Caco-2 (cell line): ENCODE results near the gene CASZ1. TPM values are rescaled to one million over a fixed set of nuclear protein-coding genes. Genes with fewer than 3 reads are reported as not detected.

Source experiments
- BruUV-seq: library from RNA; stranded (reverse); fragments of 400-500 nt; replicated peaks from 2 replicates; lab custom pipeline; 2021; lab: Mats Ljungman, UMichigan
- CTCF ChIA-PET: fragments of 300-600 bp; sonication (Branson Sonifier 250); formaldehyde crosslinking; loops from one replicate; lab custom pipeline; 2022; ENCODE audit warnings: antibody characterized with exemption; lab: Charles Lee
- POLR2A ChIA-PET: fragments of 300-600 bp; sonication (Branson Sonifier 250); formaldehyde crosslinking; loops from one replicate; lab custom pipeline; 2022; ENCODE audit warnings: antibody characterized with exemption; lab: Charles Lee
- DNase-seq, 2 experiments: peaks; one replicate each; pipeline versions ENCODE4 v3.0.0 to v3.0.0-alpha.2; 2020 to 2022
- H3K27me3 ChIP-seq: replicated peaks from 2 replicates; pipeline ENCODE4 v1.6.0; 2011; ENCODE audit warnings: low read length; ENCODE audit not compliant: control insufficient read depth, insufficient read depth
- H3K36me3 ChIP-seq: 2 replicates; pipeline ENCODE4 v1.5.1; 2011; ENCODE audit warnings: low read length; ENCODE audit not compliant: control insufficient read depth, insufficient read depth
- H3K4me1 ChIP-seq: fragments of 250-450 bp; sonication (Bioruptor Pico); 2 replicates; pipeline ENCODE4 v1.5.1; 2020; ENCODE audit warnings: mild to moderate bottlenecking
- H3K4me3 ChIP-seq: 2 replicates; pipeline ENCODE4 v1.5.1; 2011; ENCODE audit warnings: low read depth, mild to moderate bottlenecking, control low read depth, low read length
- H3K9me3 ChIP-seq: fragments of 250-450 bp; sonication (Bioruptor Pico); 2 replicates; pipeline ENCODE4 v1.5.1; 2020; ENCODE audit warnings: mild to moderate bottlenecking, moderate library complexity
- H3K27ac Mint-ChIP-seq: one replicate; pipeline ENCODE4 v1.8.0; 2022; ENCODE audit warnings: mixed read lengths; ENCODE audit not compliant: unreplicated experiment
- H3K27me3 Mint-ChIP-seq: one replicate; pipeline ENCODE4 v1.8.0; 2022; ENCODE audit warnings: mixed read lengths; ENCODE audit not compliant: insufficient read depth, unreplicated experiment
- H3K36me3 Mint-ChIP-seq: one replicate; pipeline ENCODE4 v1.8.0; 2022; ENCODE audit warnings: mild to moderate bottlenecking, mixed read lengths; ENCODE audit not compliant: insufficient read depth, unreplicated experiment
- H3K4me1 Mint-ChIP-seq: one replicate; pipeline ENCODE4 v1.8.0; 2022; ENCODE audit warnings: low read depth, mixed read lengths; ENCODE audit not compliant: unreplicated experiment
- H3K4me3 Mint-ChIP-seq: one replicate; pipeline ENCODE4 v1.8.0; 2022; ENCODE audit warnings: mild to moderate bottlenecking, moderate library complexity, mixed read lengths; ENCODE audit not compliant: unreplicated experiment
- H3K9me3 Mint-ChIP-seq: one replicate; pipeline ENCODE4 v1.8.0; 2022; ENCODE audit warnings: mixed read lengths; ENCODE audit not compliant: unreplicated experiment
- CTCF ChIP-seq, 2 experiments: fragments of 200-600 bp in 1 of 2; IDR thresholded peaks; 1 replicate in 1 of 2; 2 replicates in 1 of 2; pipeline versions ENCODE4 v1.5.1 to v1.8.0; 2011 to 2022; ENCODE audit warnings: antibody characterized with exemption in 1 of 2, control low read depth in 1 of 2, inconsistent platforms in 1 of 2, low read depth in 1 of 2, low read length in 1 of 2, mild to moderate bottlenecking in 1 of 2, moderate library complexity in 1 of 2; ENCODE audit not compliant: insufficient read depth in 1 of 2, severe bottlenecking in 1 of 2, unreplicated experiment in 1 of 2
- intact Hi-C: fragments of 100-400 bp; cut with micrococcal nuclease; formaldehyde crosslinking; loops from one replicate; pipeline ENCODE4 v1.10.0; 2022; ENCODE audit not compliant: unreplicated experiment
- total RNA-seq: library from RNA; stranded (reverse); gene quantifications from 2 replicates; pipeline ENCODE4 v1.2.3, GENCODE V29; 2022

CASZ1 gene
- total RNA-seq, 1 experiment from 2014 or later = 10.9 TPM

- BruUV-seq = no TSS peak
- intact Hi-C loops = loop anchor here (10.0 kb wide), 1 partner anchor 116 kb away; no protein-coding TSS in a partner anchor
- Mint-ChIP-seq H3K36me3 (peaks cover 8% of the 10 kb centered on the region), H3K4me3 (no peak overlapping the region), H3K4me1 (no peaks in the 10 kb centered on the region), H3K27ac (no peak overlapping the region), H3K9me3 (no peaks in the 10 kb centered on the region), H3K27me3 (no peaks in the 10 kb centered on the region)
- TF ChIP-seq CTCF (IDR thresholded peaks at IDR 0.05; ENCODE audit: insufficient read depth in 1 of 2, low read depth in 1 of 2, low read length in 1 of 2, severe bottlenecking in 1 of 2, unreplicated experiment in 1 of 2) = no peak
- CTCF ChIA-PET = no interaction called here
- no peaks in the 10 kb centered on the region; the same call in 1 of the 2 replicates for H3K36me3 ChIP-seq
- DNase-seq = no peak
- no peaks in the 10 kb centered on the region for H3K27me3 ChIP-seq
- H3K9me3 ChIP-seq = no peaks in the 10 kb centered on the region
- no peak overlapping the region for H3K4me3 ChIP-seq
- POLR2A ChIA-PET = no interaction called here
- H3K4me1 ChIP-seq = no peaks in the 10 kb centered on the region
Observed at GRCh38 chr1:10631121-10631810, 165.2 kb downstream of the CASZ1 start.

GRCh38 chr1:10630661-10631120, 165.8 kb downstream of the CASZ1 start:
- no peak for TF ChIP-seq CTCF (IDR thresholded peaks at IDR 0.05; ENCODE audit: insufficient read depth in 1 of 2, low read depth in 1 of 2, low read length in 1 of 2, severe bottlenecking in 1 of 2, unreplicated experiment in 1 of 2)
- Histone ChIP-seq H3K27me3 (no peaks in the 10 kb centered on the region), H3K36me3 (no peaks in the 10 kb centered on the region; the same call in 1 of the 2 replicates), H3K9me3 (no peaks in the 10 kb centered on the region), H3K4me3 (no peak overlapping the region), H3K4me1 (no peaks in the 10 kb centered on the region)
- Mint-ChIP-seq H3K36me3 (peaks cover 8% of the 10 kb centered on the region), H3K9me3 (no peaks in the 10 kb centered on the region), H3K27ac (no peak overlapping the region), H3K4me3 (no peak overlapping the region), H3K4me1 (no peaks in the 10 kb centered on the region), H3K27me3 (no peaks in the 10 kb centered on the region)
- intact Hi-C loops = loop anchor here (10.0 kb wide), 1 partner anchor 116 kb away; no protein-coding TSS in a partner anchor
- DNase-seq = no peak
- no TSS peak for BruUV-seq
- POLR2A ChIA-PET = no interaction called here
- CTCF ChIA-PET = interaction anchor here (0.6 to 0.7 kb wide), 2 partner anchors 102 to 122 kb away, joined by 3 to 9 read pairs; no protein-coding TSS in a partner anchor

GRCh38 chr1:10629816-10630571, 166.5 kb downstream of the CASZ1 start:
- Mint-ChIP-seq H3K4me1 (no peaks in the 10 kb centered on the region), H3K36me3 (peaks cover 8% of the 10 kb centered on the region), H3K27me3 (no peaks in the 10 kb centered on the region), H3K27ac (no peak overlapping the region), H3K4me3 (no peak overlapping the region), H3K9me3 (no peaks in the 10 kb centered on the region)
- Histone ChIP-seq H3K36me3 (no peaks in the 10 kb centered on the region; the same call in 1 of the 2 replicates), H3K27me3 (no peaks in the 10 kb centered on the region), H3K9me3 (no peaks in the 10 kb centered on the region), H3K4me3 (no peak overlapping the region), H3K4me1 (no peaks in the 10 kb centered on the region)
- intact Hi-C loops = loop anchor here (10.0 kb wide), 1 partner anchor 115 kb away; no protein-coding TSS in a partner anchor
- TF ChIP-seq CTCF (IDR thresholded peaks at IDR 0.05; ENCODE audit: insufficient read depth in 1 of 2, low read depth in 1 of 2, low read length in 1 of 2, severe bottlenecking in 1 of 2, unreplicated experiment in 1 of 2) = no peak
- no TSS peak for BruUV-seq
- CTCF ChIA-PET = interaction anchor here (0.6 to 0.7 kb wide), 2 partner anchors 102 to 121 kb away, joined by 3 to 9 read pairs; no protein-coding TSS in a partner anchor
- peak in 1 of 2 experiments; percentile 19 for DNase-seq
- POLR2A ChIA-PET = no interaction called here
